ENCODE results near the gene INSL3. TPM values are rescaled to one million over a fixed set of nuclear protein-coding genes. Genes with fewer than 3 reads are reported as not detected.

Gene INSL3
- total and polyA plus RNA-seq, 2 donors (not counting 3 experiments of a cell fraction or from before 2014, with no cell fraction given), result not detected

DNA sequence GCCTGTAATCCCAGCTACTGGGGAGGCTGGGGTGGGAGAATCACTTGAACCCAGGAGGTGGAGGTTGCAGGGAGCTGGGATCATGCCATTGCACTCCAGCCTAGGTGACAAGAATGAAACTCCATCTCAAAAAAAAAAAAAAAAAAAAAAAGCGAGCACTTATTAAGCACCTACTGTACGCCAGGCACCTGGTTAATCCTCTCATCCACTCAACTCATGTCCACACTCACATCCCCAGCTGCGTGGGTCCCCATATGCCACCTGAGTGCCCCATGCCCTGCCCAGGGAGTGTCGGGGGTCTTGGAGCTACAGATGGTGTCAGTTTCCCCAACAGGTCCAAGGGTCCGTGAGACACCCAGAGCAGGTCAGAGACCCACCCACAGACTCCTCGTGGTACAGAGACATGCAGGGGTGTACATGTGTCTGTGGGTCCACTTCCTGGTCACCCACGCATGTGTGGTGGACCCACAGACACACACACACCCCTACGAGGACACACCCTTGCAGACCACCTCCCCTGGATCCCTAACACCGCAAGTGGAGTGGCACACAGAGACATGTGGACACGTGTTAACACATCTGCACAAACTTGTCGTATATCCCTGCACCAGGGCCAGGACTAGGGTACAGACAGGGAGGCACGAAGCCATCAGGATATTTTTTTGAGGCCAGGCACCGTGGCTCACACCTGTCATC lies 3.5 kb downstream of the INSL3 start:
- no peaks in the 10 kb centered on the region for H3K36me3 ChIP-seq (ENCODE audit: control insufficient read depth in 2 of 2, extremely low read depth in 1 of 2, insufficient read depth in 2 of 2, low read length in 2 of 2)
- H3K27ac ChIP-seq (ENCODE audit: insufficient read depth, low read depth, low read length), result no peak overlapping the region
- no peak overlapping the region for H2AFZ ChIP-seq (ENCODE audit: low read depth, low read length)
- no peaks in the 10 kb centered on the region for H4K20me1 ChIP-seq (replicated peaks; ENCODE audit: control insufficient read depth, extremely low read depth, insufficient read depth, low read length)
- H3K4me1 ChIP-seq (ENCODE audit: control insufficient read depth, extremely low read depth, insufficient read depth, low read length), result no peaks in the 10 kb centered on the region
- no TSS peak for BruUV-seq (replicated peaks)
- FAIRE-seq (no peak), DNase-seq (ENCODE audit: low read depth, low spot score) (no peak)
- H3K27me3 ChIP-seq (ENCODE audit: control insufficient read depth in 2 of 2, insufficient read depth in 2 of 2, low read length in 2 of 2), result no peaks in the 10 kb centered on the region
- no peak overlapping the region for H3K4me3 ChIP-seq (replicated peaks in 1 of 3; ENCODE audit: insufficient read depth in 1 of 3, low read depth in 1 of 3, low read length in 3 of 3)
- no peak overlapping the region for H3K4me2 ChIP-seq (ENCODE audit: insufficient read depth, low read length)
- no peaks in the 10 kb centered on the region for H3K79me2 ChIP-seq (ENCODE audit: control insufficient read depth, insufficient read depth, low read length)
- no peaks in the 10 kb centered on the region for H3K9me1 ChIP-seq (replicated peaks; ENCODE audit: control insufficient read depth, extremely low read depth, insufficient read depth, low read length)
- dilution Hi-C loops (cut with MboI; ENCODE audit: extremely low pct_ligation_motif_present, low sequenced_read_pairs), result no loop called here
- H3K9ac ChIP-seq (replicated peaks; ENCODE audit: extremely low read depth, insufficient read depth, low read length), result no peak overlapping the region
- ChIA-PET POLR2A (no interaction called here), CTCF (no interaction called here)
- H3K9me3 ChIP-seq (replicated peaks; ENCODE audit: control insufficient read depth, insufficient read depth, low read length), result no peaks in the 10 kb centered on the region
- TF ChIP-seq GATA2 (IDR thresholded peaks at IDR 0.05; ENCODE audit: insufficient read depth, insufficient read length, low read depth, low read length) (no peak), JUN (IDR thresholded peaks at IDR 0.05; ENCODE audit: borderline replicate concordance, insufficient read depth, insufficient read length, low read depth) (no peak), EZH2 (IDR thresholded peaks at IDR 0.05; ENCODE audit: borderline replicate concordance, low read depth, low read length, severe bottlenecking) (no peak), POLR2A (IDR thresholded peaks at IDR 0.05; ENCODE audit: low read depth, low read length) (no peak), POLR2AphosphoS5 (IDR thresholded peaks at IDR 0.05; ENCODE audit: insufficient read depth, low read depth, low read length) (no peak), MYC (IDR thresholded peaks at IDR 0.05; ENCODE audit: low read depth, low read length) (no peak), FOS (IDR thresholded peaks at IDR 0.05; ENCODE audit: borderline replicate concordance, insufficient read depth, low read length) (no peak)
- TF ChIP-seq, protein P1, sequence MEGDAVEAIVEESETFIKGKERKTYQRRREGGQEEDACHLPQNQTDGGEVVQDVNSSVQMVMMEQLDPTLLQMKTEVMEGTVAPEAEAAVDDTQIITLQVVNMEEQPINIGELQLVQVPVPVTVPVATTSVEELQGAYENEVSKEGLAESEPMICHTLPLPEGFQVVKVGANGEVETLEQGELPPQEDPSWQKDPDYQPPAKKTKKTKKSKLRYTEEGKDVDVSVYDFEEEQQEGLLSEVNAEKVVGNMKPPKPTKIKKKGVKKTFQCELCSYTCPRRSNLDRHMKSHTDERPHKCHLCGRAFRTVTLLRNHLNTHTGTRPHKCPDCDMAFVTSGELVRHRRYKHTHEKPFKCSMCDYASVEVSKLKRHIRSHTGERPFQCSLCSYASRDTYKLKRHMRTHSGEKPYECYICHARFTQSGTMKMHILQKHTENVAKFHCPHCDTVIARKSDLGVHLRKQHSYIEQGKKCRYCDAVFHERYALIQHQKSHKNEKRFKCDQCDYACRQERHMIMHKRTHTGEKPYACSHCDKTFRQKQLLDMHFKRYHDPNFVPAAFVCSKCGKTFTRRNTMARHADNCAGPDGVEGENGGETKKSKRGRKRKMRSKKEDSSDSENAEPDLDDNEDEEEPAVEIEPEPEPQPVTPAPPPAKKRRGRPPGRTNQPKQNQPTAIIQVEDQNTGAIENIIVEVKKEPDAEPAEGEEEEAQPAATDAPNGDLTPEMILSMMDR (IDR thresholded peaks at IDR 0.05; ENCODE audit: extremely low read depth in 1 of 2, insufficient read depth in 1 of 2, low read depth in 1 of 2, low read length in 2 of 2), result no peak
- TF ChIP-seq, protein P2, sequence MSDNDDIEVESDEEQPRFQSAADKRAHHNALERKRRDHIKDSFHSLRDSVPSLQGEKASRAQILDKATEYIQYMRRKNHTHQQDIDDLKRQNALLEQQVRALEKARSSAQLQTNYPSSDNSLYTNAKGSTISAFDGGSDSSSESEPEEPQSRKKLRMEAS (IDR thresholded peaks at IDR 0.05; ENCODE audit: insufficient read depth, insufficient read length), result no peak
- intact Hi-C loops (cut with micrococcal nuclease), result no loop called here
